GM18873 (cell line): ENCODE measurements around the gene CCR7.

ENCODE experiments used
- ATAC-seq: cut with Tn5 transposase; IDR thresholded peaks from one replicate; pipeline ENCODE4 v1.9.1; 2021; ENCODE audit warnings: mild to moderate bottlenecking, moderate library complexity, moderate number of reproducible peaks; ENCODE audit not compliant: unreplicated experiment, low FRiP score

CCR7 gene

GRCh38 chr17:40522250-40522960 is 42.9 kb downstream of the CCR7 start:
- no peak for ATAC-seq

DNA sequence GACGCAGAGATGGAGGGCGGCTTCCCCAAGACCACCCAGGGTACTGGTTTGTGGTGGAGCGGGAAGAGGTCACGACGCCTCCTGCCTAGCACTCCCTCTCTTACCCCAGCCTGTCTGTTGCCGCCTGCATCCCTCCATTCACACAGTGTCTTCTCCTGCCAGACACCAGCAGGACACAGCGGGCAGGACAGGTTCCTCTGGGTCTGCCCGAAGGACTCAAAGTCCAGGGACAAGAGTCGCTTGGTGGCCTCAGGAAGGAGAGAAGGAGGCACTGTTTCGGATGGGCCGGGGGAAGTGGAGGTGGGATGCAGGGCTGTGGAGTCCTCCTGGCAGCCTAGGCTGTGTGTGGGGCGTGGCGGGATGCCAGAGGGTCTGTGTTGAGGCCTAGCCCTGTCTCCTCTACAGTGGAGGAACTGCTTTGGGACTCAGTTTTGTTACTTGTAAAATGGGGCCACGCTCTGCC is 44.2 kb downstream of the CCR7 start:
- no peak for ATAC-seq

GRCh38 chr17:40519089-40519775 is 46.0 kb downstream of the CCR7 start:
- no peak for ATAC-seq

- no peak for ATAC-seq
Measured at GRCh38 chr17:40518401-40519088, 46.7 kb downstream of the CCR7 start.

DNA sequence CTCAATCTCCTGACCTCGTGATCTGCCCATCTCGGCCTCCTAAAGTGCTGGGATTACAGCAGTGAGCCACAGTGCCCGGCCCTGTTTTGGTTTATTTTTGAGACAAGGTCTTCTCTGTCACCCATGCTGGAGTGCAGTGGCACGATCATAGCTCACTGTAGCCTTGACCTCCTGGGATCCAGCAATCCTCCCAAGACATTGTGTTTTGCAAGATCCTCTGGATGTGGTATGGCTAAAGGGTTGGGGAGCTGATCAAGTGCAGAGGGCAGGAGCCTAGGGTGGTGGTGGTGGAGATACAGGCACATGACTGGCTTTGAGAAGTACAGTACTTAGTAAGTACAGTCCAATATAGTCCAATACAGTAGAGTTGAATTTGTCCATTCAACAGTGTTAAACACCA is 47.3 kb downstream of the CCR7 start:
- ATAC-seq = no peak

DNA sequence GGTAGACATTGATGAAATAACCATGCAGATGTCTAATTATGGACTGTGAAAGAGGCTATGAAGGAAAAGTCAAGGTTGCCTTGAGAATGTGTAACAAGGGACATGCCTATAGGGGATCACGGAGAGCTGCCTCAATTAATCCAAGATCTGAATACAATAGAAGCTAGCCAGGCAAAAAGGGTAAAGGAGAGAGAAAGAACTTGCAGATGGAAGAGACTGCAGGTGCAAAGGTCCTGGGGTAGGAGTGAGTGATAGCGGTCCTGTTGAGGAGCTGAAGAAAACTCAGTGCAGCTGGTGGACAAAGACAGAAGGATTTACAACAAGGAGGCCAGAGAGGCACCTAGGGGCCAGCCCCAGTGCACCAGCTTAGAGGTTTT is 48.0 kb downstream of the CCR7 start:
- ATAC-seq = no peak

- no peak for ATAC-seq
Measured at GRCh38 chr17:40516581-40517285, 48.5 kb downstream of the CCR7 start.

DNA sequence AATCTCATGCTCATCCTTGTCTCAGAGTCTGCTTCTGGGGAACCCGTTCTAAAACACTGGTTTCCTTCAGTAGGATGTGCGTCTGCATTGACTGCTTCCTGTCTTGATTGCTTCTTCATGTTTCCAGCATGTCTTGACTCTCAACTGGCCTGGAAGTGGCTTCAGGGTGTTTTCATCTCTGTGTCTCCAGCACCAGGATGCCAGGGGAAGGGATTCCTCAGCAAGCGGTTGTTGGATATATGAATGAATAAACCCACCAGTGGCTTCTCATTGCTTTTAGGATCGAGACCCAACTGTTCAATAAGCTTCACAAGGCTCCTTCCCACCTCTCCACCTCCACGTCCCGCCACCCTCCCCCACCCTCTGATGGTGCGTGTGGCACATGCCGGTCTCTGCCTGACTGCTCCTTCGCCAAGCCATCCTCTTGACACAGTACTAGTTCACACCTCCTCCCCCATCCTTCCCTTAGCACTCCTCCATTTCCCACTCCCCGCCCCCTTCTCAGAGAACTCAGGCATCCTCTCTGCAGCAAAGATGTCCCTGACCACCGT is 49.7 kb downstream of the CCR7 start:
- no peak for ATAC-seq

GRCh38 chr17:40515011-40515410 is 50.3 kb downstream of the CCR7 start:
- no peak for ATAC-seq

GRCh38 chr17:40514013-40514875 is 51.0 kb downstream of the CCR7 start:
- no peak for ATAC-seq

DNA sequence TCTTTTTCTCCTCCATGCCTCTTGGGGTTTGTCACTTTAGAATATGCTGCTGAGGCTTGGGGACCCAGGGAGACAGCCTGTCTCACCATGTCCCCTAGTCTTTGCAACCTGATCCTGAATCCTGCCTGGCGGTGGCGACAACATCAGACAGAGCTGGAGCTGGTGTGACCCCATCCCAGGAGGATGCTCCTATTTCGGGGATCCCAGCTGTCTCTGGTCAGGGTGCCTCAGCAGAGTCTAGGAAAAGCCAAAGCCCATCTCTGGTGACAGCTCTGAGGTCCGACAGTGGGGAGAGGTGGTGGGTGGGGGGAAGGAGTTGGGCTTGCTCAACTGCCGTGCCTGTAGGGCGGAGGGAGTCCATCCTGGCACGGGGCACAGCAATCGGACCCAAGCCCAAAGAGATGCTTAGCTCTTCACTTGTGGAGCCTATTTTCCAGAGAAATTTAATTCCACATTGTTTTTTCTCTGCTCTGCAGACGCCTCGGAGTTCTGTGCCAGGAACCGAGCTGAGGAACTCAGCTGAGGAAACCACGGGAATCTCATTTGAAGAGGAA is 53.5 kb downstream of the CCR7 start:
- ATAC-seq = no peak

DNA sequence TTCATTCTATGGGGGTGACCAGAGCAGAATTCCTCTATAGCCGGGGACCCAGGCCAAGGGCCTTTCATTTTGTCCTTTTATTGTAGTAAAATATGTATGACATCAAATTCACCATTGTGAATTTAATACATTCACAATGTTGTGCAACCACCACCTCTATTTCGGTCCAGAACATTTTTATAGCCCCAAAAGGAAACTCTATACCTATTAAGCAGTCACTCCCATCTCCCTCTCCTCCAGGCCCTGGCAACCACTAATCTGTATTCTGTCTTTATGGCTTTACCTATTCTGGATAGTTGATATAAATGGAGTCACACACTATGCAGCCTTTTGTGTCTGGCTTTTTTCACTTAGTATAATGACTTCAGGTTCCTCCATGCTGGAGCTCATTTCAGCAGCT is 54.1 kb downstream of the CCR7 start:
- ATAC-seq = no peak

DNA sequence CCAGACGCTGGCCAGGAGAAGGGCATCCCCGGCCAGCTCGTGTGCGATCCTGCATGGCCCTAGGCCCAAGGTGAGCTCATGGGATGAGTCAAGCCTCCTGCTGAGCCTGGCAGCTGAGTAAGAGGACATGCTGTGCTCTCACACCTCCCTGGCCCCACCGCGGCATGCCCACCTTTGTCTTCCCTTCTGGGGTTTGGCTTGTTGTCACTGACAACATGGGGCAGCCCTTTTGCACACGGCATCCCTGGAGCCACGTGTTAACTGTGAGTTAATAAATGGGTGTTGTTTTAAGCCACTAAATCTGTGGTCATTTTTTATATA is 55.0 kb downstream of the CCR7 start:
- ATAC-seq = no peak

GRCh38 chr17:40509626-40510327 is 55.5 kb downstream of the CCR7 start:
- no peak for ATAC-seq

GRCh38 chr17:40506786-40507185 is 58.5 kb downstream of the CCR7 start:
- ATAC-seq = no peak
